Fibroblast of the aortic adventitia (primary cell): ENCODE results near the gene ATP13A4. TPM values are rescaled to one million over a fixed set of nuclear protein-coding genes. Genes with fewer than 3 reads are reported as not detected.

ENCODE experiments used
- DNase-seq: peaks from one replicate; pipeline ENCODE4 v3.0.0-alpha.2; 2010; ENCODE audit warnings: low read depth
- H3K4me3 ChIP-seq: 2 replicates; pipeline ENCODE4 v1.5.1; 2011; ENCODE audit warnings: low read depth, mild to moderate bottlenecking, control low read depth, low read length, moderate library complexity
- total RNA-seq: library from RNA; depleted of rRNA; stranded (reverse); fragments of >200 nt; gene quantifications from 2 replicates; pipeline ENCODE4 v1.2.3, GENCODE V29; 2012; ENCODE audit warnings: low replicate concordance
- TF ChIP-seq, protein P1 (sequence below): IDR thresholded peaks from 2 replicates; pipeline ENCODE4 v1.5.1; 2011; ENCODE audit warnings: mild to moderate bottlenecking, low read length, control low read depth, inconsistent platforms; ENCODE audit not compliant: insufficient read depth

Gene ATP13A4
- total RNA-seq, 1 donor = 0.09 TPM

DNA sequence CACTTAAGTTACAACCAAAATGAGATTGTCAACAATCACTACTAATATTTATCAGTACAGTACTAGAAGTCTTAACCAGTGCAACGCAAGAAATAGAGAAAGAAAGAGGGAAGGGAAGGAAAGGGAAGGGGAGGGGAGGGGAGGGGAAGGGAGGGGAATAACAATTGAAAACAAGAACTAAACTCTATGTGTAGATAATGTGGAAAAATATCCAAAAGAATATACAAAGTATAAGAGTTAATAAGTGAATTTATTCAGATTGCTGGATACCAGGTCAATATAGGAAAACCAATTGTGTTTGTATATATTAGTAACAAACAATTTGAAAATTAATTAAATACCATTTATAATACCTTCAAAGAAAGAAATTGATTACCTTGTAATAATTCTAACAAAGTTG lies 186.8 kb downstream of the ATP13A4 start:
- no peak for DNase-seq
- no peak overlapping the region for H3K4me3 ChIP-seq
- TF ChIP-seq, protein P1, sequence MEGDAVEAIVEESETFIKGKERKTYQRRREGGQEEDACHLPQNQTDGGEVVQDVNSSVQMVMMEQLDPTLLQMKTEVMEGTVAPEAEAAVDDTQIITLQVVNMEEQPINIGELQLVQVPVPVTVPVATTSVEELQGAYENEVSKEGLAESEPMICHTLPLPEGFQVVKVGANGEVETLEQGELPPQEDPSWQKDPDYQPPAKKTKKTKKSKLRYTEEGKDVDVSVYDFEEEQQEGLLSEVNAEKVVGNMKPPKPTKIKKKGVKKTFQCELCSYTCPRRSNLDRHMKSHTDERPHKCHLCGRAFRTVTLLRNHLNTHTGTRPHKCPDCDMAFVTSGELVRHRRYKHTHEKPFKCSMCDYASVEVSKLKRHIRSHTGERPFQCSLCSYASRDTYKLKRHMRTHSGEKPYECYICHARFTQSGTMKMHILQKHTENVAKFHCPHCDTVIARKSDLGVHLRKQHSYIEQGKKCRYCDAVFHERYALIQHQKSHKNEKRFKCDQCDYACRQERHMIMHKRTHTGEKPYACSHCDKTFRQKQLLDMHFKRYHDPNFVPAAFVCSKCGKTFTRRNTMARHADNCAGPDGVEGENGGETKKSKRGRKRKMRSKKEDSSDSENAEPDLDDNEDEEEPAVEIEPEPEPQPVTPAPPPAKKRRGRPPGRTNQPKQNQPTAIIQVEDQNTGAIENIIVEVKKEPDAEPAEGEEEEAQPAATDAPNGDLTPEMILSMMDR = no peak

DNA sequence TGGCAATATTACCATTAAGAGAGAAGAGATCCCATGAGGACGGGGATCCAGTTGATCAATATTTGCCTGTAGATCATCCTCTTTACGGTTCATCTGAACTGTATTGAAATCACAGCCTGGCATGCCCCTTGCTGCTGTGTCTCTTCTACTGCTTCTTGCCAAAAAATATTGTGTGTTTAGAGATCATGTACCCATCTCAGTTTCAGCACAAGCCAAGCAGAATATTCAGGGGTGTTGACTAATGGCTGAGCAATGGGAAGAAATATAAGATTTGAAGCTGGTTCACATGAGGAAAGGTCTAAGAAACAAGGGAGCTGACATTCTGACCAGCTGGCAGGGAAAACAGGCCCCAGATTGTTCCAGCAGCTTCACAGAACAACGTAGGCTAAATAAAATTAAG lies 197.4 kb downstream of the ATP13A4 start:
- no peak overlapping the region for H3K4me3 ChIP-seq
- TF ChIP-seq, protein P1 = no peak
- no peak for DNase-seq

DNA sequence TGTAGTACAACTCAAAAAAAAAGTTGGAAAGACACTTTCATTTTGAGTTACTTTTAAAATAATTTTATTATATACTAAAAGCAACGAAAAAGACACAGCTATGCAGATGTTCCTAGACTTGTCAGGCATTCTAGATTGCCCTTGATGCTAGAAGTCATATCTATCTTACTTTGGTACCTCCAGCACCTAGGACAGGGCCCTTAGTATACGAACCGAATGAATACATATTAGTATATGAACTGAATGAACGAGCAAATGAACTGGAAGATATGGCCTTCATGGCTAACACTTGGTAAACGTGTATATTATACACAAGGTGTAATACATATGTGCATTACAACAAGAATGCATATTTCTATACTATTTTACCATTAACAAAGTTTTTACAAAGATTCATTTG lies 200.3 kb downstream of the ATP13A4 start:
- TF ChIP-seq, protein P1 = no peak
- H3K4me3 ChIP-seq = no peak overlapping the region
- no peak for DNase-seq

Other genes starting within 250 kb of the ATP13A4 start
- not detected in 2 replicates for gene ATP13A5, start 176.1 kb downstream of the ATP13A4 start, total RNA-seq
- gene OPA1, start 38.3 kb upstream of the ATP13A4 start, total RNA-seq = 53.0 and 292 TPM in 2 replicates